HG03520 (cell line): Measurements from ENCODE around the gene SMYD2.
A peak's percentile ranks its signal among the peaks of the same experiment; 100 is the strongest.

Experiments used
- ATAC-seq: cut with Tn5 transposase; IDR thresholded peaks from one replicate; pipeline ENCODE4 v1.9.1; 2021; ENCODE audit warnings: mild to moderate bottlenecking, moderate library complexity; ENCODE audit not compliant: unreplicated experiment

The SMYD2 gene

DNA sequence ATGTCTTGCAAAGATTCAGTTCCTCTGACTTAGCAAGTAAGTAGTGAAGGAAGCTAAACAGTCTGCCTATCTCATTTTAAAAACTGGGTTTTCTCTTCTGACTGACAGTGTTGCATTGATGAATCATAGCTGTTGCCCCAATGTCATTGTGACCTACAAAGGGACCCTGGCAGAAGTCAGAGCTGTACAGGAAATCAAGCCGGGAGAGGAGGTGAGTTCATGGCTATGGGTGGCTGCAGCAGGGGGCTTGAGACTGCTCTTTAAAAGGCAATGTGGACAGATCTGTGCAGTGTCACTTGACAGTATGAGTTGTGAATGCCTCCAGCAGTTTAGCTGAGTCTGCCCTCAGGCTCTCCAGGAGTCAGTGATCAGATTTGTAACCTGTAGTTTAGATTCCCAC lies 46.6 kb downstream of the SMYD2 start:
- no peak for ATAC-seq

DNA sequence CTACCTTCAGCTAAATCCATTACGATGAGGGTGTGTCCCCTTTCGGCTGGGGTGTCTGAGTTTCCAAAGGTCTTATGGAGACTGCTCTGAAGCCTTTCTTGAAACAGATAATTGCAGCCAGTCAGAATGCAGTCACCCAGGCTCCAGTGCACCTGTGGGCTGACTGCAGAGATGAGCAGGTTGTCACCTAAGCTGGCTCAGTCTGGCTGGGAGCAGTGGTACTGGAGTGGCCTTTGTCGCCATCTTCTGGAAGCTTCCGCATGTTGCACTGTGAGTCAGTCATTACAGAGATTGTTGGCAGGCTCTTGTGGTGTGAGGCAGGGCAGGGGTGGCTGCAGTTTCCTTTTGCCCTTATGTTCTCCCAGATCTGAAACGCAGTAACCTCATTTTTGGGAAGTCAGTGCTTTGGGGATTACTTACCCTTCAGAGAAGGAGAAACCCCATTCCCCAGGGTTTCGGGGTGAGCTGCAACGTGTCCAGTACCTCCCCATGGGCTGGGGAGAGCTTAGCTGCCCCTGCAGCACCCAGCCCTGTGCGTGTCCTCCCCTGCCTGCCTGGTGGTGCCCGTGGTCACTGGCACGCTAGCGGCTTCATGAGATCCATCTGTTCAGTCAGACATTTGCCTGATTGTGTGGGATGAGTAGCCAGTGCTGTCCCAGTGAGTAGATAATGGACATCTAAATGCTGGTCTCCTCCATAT lies 48.0 kb downstream of the SMYD2 start:
- ATAC-seq, result peak; percentile 92

DNA sequence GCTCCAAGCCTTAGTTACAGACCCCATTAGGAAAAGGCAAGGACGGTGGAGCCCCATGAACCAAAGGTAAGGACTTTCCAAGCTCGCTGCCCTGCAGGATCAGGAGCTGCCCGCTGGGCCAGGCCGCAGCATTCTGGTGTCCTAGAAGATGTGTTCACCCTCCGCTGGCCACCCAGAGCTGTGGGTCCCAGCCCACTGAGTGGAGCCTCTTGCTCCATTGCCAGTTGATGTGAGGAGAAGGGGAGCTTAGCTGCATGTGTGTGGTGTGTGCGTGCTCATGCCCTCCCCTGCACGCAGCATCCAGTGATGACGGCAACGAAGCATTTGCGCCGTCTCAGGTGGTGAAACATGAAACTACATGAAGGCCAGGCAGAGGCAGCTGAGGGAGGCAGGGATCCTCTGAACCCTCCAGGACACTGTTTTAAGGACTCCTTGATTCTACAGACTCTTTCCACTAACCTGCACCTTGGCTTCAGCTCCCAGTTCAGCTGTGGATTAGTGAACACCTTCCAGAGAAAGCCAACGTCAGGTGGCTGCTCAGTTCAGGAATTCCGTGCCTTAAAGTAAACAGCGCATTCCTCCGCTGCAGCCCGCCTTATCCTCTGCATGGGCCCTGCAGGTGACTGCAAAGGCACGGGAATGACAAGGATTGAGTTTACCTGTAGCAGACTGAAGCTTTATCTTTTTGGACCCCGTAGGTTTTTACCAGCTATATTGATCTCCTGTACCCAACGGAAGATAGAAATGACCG lies 48.7 kb downstream of the SMYD2 start:
- no peak for ATAC-seq

DNA sequence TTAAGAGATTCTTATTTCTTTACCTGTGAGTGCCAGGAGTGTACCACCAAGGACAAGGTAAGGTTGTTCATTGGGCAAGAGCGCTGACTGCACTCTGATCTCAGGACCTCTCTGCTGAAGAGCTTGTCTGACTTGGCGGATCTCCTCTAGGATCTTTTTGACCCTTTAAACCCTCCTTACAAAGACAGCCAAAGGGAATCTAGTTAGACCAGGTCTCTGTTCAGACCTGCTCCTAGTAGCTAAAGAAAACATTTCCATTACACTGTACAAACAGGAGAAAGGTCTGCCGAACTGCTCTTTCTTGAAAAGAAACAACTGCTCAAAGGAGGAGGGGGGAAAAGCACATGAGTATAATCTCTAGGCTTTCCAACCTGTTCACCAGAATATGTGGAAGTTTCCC lies 49.3 kb downstream of the SMYD2 start:
- no peak for ATAC-seq

GRCh38 chr1:214330715-214331114 lies 49.8 kb downstream of the SMYD2 start:
- no peak for ATAC-seq

DNA sequence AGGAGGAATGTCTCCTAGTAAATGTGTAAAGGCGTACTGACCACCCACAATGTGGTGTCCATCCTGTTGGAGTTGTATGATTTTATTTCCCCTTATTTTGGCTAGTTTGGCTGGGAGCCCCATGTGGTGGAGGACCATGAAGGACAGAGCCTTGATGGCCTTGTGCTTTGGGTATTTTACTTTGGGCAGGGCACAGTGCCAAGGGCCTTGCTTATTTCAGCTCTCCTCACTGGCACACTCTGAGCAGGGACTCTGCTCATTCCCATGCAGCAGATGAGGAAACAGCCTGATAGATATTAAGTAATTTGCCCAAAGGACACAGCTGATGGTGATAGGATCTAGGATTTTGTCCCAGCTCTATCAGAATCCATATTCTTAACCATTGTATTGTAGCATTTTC lies 50.2 kb downstream of the SMYD2 start:
- no peak for ATAC-seq

GRCh38 chr1:214331827-214332423 lies 51.0 kb downstream of the SMYD2 start:
- no peak for ATAC-seq

- no peak for ATAC-seq
These were observed 52.2 kb downstream of the SMYD2 start for GRCh38 chr1:214332946-214333798.

- no peak for ATAC-seq
These were observed 54.6 kb downstream of the SMYD2 start for GRCh38 chr1:214335567-214335966.

- no peak for ATAC-seq
These were observed 56.1 kb downstream of the SMYD2 start for GRCh38 chr1:214337015-214337414.

GRCh38 chr1:214337511-214337910 lies 56.6 kb downstream of the SMYD2 start:
- ATAC-seq, result no peak

DNA sequence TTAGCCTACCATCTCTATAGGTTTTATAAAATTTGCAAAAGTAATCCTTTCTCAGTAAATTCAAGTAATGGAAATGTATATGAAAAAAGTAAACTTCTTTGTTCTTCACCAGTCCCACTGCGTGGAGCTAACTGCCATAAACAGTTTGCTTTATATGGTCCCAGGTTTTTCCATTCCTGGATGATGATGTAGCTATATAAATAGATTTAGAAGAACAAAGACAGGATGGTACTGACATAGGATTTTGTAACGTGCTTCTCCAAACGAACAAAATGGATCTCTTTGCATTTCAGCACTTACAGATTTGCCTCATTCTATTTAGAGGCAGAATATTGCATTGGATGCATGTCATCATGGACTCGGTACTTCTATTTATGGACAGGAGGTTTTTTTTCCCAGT lies 57.3 kb downstream of the SMYD2 start:
- ATAC-seq, result no peak

GRCh38 chr1:214341459-214341858 lies 60.5 kb downstream of the SMYD2 start:
- no peak for ATAC-seq

- ATAC-seq, result no peak
These were observed 61.0 kb downstream of the SMYD2 start for GRCh38 chr1:214341932-214342331.

- no peak for ATAC-seq
These were observed 61.6 kb downstream of the SMYD2 start for GRCh38 chr1:214342525-214342924.

DNA sequence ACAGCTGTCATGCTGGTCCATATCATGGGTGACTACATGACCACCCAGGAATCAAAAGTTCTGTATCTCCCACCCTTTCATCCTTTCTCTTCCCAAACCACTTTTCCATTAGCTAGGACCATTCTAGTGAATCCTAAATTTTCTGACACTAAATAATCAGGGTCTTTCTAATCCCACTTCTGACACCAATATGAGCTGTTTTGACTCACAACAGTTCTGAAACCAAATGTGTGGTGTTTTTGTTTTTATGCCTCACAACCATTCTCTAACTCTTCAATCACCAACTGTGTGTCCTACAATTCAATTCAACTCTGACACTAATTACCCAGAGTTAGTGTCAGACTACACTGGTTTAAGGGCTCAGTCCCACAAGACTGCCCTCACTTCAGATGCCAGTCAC lies 63.9 kb downstream of the SMYD2 start:
- ATAC-seq, result no peak

GRCh38 chr1:214349008-214349407 lies 68.0 kb downstream of the SMYD2 start:
- no peak for ATAC-seq

GRCh38 chr1:214349781-214350180 lies 68.8 kb downstream of the SMYD2 start:
- ATAC-seq, result no peak

GRCh38 chr1:214351551-214352277 lies 70.8 kb downstream of the SMYD2 start:
- no peak for ATAC-seq

DNA sequence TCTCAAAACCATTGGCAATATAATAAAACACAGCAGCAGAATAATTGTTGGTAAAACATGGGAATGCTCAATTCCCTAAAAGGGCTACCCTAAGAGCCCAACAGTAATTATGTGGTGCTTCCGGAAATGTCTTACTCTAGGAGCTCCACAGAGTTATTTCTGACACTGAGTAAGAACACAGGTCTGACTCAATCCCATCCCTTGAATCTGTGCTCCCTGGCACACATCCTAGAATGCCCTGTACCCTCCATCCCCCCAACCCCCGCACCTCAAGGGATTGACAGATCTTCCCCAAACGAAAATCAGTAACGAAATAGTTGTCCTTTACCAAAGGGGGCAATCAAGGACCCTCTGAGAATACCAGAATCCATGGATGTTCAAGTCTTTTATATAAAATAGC lies 71.9 kb downstream of the SMYD2 start:
- ATAC-seq, result no peak
